NCI-H1092 treated with DMSO at 0.1 percent for 48 hours (cell line): ENCODE results near the gene PARP9.
A peak's percentile ranks its signal among the peaks of the same experiment; 100 is the strongest.
"Not testable (repeated sequence)": the region's sequence is repeated elsewhere in the genome, so short reads cannot be mapped to it uniquely, and the experiment has no call there.

Experiments
- DNase-seq: peaks from one replicate; lab custom pipeline; 2025; lab: John Stamatoyannopoulos, UW

PARP9 gene

DNA sequence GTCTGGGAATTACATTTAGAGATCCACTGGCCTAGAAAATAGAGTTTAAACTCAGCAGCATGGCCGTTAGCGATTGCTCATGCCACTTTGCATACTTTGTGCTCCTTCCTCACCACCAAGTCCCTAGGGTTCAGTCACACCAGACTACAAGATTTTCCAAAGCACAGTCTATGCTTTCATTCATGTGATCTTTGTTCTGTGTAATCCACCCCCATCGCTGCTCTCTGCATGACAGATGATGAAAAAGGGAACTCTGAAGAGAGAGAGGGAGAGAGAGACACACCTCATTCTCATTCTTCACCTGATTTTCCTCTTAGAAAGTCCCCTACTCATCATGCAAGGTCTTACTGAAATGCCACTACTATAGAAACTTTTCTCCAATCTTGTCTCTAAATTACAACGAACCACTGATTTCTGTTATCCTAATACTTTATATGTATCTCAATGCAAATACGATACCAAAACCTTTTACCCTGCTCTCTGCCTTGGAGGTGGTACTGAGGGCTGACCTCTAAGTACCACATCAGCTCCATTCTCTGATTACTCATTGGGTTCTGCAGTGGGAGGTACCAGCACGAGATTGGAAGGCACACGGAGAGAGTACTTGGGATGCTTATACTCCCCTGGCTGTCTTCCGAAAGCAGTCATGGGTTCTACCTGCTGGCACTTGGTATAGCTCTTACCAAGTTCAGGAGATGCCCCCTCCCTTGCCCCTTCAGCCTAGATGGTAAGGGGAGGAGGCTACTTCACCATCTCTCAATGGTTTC lies 12.3 kb upstream of the PARP9 start:
- no peak for DNase-seq

DNA sequence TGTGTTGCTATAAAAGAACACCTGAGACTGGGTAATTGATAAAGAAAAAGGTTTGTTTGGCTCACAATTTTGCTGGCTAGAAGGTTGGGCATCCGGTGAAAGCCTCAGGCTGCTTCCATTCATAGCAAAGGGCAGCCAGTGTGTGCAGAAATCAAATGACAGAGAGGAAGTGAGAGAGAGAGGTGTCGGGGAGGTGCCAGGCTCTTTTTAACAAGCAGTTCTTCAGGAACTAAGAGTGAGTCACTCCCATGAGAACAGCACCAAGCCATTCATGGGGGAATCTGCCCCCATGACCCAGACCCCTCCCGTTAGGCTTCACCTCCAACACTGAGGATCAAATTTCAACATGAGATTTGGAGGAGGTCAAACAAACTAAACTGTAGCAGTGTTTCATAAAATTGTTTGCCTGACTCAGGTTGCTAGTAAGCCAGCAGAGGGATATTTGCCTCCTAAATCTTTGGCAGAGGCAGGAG lies 8.9 kb upstream of the PARP9 start:
- no peak for DNase-seq

DNA sequence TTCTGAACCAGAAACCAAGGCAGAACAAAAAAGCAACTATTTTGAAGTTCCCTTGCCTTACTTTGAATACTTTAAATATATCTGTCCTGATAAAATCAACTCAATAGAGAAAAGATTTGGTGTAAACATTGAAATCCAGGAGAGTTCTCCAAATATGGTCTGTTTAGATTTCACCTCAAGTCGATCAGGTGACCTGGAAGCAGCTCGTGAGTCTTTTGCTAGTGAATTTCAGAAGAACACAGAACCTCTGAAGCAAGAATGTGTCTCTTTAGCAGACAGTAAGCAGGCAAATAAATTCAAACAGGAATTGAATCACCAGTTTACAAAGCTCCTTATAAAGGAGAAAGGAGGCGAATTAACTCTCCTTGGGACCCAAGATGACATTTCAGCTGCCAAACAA lies 4.7 kb upstream of the PARP9 start:
- DNase-seq, result no peak

DNA sequence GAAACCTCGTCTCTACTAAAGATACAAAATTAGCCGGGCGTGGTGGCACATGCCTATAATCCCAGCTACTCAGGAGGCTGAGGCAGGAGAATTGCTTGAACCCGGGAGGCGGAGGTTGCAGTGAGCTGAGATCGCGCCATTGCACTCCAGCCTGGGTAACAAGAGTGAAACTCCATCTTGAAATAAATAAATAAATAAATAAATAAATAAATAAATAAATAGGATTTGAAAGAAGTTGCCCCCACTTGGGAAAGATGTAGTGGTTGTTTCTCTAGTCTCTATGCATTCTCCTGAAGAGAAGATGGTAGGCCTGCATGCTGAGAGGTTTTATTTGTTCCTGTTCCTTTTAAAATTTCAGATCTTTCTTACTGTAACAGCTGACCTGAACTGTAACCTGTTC lies 4.0 kb upstream of the PARP9 start:
- not testable (repeated sequence) for DNase-seq

DNA sequence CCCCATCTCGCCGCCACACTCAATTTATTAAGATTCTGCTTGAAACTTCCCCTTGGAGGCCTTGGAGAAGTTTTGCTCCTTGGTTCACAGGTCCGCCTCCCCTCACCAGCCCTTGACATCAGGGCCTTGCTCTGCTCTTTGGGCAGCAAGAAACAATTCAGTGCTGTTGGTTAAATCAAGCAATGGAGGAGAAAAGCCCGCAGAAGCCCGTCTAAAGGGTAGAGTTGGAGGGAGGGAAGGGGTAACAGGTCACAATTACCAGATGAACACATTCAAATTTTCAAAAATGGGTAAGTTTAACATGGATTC lies 429 bp downstream of the PARP9 start:
- DNase-seq, result no peak

DNA sequence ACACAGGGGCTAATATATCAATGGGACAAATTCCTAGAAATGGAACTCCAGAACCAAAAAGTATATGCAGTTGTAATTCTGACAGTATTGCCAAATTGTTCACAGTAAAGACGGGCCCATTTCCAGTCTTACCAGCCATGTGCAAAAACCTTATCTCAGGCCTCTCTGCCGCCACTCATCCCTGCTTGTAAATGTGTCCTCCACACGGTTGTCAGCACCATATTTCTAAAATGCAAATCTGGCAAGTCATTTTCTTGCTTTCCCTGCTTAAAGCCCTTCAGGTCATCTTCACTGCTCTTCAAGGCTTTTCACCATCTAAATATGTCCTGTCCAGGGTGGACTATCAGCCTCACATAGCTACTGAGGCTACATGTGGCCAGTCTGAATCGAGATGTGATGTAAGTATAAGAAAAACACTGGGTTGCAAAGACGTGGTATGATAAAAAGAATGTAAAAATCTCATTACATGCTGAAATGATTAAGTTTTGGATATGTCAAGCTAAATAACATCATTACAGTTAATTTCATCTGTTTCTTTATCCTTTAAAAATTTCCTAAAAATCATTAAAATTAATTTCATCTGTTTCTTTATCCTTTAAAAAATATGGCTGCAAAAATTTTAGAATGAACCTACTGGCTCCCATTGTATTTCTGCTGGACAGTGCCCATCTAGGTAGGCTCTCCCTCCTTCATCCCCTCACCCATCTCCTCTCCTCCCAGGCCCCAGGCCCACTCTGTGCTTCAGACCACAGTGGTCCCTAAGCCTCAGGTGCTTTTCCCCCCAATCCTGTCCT lies 980 bp downstream of the PARP9 start:
- DNase-seq, result no peak

DNA sequence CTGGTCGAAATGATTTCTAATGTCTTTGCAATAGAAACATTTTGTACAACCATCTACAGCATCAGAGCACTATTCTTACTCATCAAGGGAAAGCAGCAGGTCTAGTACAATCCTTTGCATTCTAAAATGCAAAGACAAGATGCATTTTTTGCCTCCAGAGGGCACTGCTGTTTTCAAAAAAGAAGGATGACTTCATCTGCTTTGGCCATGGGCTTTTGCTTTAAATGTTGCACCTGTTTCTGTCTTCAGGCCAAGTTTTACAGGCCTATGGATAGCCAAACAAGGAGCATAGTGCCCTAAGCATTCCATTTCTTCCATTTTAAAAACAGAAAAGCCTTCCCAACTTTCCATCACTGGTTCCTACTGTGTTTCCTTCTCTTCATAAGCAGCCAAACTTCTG lies 3.4 kb downstream of the PARP9 start:
- DNase-seq, result peak; percentile 48

DNA sequence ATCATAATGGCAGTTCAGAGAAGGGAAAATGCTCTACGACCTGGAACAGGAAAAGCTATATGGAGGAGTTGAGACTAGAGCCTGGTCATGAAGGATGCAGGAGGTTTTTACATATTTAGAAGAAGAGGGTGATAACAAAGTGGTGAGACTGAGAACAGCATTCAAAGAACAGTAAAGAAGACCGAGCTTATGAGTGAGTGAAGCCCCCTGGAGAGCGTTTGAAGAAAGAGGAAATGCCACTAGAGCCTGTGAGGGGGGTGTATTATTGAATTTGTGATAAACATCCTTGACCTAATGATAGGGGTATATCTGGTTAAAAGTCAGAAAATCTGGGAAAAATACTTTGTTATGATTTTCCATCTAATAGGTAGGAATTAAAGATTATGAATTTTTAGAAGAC lies 4.2 kb downstream of the PARP9 start:
- no peak for DNase-seq

DNA sequence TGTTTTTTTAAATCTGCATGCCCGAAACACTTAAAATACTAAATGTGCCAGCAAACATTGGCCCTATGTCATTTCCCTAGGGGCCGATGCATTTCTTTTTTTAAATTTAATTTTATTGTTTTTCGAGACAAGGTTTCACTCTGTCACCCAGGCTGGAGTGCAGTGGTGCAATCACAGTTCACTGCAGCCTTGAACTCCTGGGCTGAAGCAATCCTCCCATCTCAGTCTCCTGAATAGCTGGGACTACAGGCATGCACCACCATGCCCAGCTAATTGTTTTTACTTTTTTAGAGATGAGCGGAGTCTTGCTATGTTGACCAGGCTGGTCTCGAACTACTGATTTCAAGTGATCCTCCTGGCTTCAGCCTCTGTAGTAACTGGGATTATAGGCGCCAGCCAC lies 5.5 kb downstream of the PARP9 start:
- no peak for DNase-seq

DNA sequence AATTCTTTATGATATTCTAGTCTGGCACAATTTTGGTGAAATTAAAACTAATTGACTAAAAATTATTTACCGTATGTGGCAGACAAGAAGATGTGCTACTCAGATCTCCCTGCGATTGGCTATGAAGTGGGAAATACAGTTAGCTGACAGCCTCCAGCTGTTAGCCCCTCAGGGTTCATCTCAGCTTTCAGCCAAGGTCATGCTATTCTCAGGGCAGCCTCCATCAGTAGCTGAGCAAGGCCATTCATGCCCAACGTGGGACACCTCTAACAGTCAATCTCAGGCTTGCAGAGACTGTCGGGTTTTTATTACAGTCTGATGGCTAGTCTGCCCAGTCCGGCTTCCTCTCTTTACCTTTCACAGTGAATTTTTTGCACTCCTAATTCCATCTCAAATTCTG lies 6.7 kb downstream of the PARP9 start:
- DNase-seq, result no peak

DNA sequence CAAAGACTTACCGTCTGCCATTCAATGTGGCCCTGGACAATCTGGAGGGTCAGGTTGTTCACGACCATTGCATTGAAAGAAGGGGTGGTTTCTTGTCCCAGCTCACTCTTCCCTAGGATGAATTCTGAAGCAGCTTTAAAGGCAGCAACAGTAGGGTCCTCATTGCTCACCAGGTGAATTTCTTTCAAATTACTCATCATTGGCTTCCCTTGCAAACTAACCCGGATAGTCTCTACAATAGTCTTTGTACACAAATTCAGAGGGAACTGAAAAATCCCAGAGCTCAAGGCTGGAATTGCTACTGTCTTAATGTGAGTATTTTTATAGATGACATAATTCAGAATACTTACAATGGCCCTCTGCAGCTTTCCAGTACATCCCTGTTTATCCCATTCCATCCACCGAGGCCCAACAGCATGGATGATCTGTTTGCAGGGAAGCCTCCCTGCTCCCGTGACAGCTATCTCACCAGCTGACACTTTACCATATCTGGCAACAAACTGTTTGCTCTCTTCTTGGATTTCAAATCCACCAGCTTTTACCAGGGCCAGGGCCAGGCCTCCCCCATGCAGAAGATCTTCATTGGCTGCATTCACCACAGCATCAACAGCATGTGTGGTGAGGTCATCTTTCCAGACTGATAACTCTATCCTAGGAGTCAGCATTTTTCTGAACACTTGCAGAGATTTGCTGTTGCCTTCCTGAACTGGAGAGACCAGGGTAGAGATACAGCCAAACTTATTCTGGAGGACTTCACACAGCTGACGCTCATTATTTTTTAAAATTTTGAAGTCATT lies 8.6 kb downstream of the PARP9 start:
- no peak for DNase-seq

DNA sequence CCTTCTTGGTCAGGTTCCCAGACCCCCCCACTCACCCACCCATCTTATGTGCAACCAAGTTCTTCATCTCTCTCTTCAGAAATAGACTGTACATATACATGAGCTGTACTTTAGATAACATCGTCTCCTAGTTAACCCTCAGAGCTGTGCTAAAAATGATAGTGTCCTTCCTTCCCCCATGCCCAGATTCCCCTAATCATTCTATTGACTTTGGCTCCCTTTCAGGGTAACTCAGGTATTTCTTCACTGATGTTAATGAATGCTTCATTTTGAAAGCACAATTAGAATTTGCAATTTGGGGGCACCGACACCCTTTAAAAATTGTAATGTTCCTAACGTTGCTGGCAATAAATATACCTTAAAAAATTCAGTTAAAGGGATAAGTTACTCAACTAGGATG lies 10.9 kb downstream of the PARP9 start:
- no peak for DNase-seq

DNA sequence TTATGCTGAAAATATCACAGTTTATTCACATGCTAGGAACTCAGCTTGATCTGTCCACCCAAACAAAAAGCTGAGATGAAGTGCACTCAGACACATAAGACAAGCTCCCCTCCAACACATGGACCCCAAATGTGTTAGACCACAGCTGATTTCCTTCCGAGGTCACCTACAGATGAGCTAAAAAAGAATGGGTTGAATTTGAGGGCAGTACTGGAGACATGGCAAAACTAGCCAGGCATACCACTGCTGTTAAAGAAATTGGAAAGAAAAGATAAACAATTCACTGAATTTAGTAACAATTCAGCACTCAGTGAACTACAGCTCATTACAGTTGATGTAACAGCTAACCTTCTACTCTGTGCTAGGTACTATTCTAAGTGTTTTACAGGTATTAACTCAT lies 15.5 kb downstream of the PARP9 start:
- DNase-seq, result no peak

DNA sequence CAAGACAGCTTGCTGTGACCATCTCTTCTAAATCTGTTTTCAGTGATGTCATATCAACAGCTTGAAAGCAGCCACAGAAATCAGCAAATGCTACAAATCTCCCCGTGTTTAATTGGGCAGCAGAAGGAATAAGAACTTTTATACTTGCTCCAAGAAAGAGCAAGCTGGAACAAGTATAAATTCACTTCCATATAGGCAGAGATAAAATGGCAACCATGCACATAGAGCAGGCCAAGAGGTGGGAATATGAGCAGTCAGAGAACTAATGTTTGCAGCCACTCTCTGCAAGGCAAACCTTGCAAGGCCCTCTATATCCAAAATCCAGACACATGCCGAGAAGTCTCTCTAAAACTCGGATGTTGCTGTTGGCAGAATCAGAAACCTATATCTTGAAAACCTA lies 16.0 kb downstream of the PARP9 start:
- DNase-seq, result no peak

DNA sequence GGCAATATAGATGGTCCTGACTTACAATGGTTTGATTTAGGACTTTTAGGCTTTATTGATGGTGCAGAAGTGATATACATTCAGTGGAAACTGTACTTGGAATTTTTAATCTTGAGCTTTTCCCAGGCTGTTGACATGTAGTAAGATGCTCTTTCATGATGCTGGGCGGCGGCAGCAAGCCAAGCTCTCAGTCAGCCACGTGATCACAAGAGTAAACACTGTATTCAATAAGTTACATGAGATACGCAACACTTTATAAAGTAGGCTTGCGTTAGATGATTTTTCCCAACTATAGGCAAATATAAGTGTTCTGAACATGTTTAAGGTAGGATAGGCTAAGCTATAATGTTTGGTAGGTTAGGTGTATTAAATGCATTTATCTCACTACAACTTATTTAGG lies 17.9 kb downstream of the PARP9 start:
- no peak for DNase-seq

DNA sequence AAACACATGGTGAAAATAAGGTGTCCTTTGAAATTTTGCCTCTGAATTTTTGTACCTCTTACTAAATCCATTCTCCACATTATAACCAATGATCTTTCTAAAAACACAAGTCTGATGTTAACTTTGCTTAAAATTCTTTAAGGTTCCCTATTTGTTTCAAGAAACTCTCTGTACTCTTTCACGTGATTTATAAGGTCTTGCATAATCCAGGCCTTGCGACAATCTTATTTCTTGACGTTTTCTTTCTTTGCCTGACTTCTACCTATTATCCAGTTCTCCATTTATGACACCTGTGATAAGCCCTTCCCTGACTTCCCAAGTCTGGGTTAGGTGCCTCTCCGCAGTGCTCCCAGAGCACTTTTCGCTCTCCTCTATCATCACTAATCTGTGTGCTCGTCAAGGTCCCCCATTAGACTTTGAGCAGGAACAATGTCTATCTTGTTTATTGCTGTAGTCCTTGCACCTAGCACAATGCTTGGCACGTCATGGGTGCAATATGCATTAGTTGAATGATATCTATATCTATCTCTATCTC lies 25.1 kb downstream of the PARP9 start:
- DNase-seq, result no peak

DNA sequence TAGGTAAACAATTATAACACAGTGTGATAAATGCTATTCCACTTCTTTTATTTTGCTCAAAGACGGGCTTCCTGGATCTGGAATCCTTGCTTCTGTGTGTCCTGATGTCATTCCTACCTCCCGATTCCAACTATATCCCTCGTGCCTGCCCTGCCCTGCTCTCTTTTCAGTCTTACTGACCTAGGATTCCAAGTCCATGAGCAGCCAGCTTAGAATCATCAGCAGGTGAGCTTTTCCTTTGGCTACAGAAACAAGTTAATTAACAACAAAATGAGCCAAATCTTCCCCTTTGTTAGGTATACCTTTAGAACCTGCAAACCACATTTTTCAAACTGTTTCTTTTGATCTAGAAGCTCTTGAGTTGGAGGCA lies 27.5 kb downstream of the PARP9 start:
- no peak for DNase-seq

DNA sequence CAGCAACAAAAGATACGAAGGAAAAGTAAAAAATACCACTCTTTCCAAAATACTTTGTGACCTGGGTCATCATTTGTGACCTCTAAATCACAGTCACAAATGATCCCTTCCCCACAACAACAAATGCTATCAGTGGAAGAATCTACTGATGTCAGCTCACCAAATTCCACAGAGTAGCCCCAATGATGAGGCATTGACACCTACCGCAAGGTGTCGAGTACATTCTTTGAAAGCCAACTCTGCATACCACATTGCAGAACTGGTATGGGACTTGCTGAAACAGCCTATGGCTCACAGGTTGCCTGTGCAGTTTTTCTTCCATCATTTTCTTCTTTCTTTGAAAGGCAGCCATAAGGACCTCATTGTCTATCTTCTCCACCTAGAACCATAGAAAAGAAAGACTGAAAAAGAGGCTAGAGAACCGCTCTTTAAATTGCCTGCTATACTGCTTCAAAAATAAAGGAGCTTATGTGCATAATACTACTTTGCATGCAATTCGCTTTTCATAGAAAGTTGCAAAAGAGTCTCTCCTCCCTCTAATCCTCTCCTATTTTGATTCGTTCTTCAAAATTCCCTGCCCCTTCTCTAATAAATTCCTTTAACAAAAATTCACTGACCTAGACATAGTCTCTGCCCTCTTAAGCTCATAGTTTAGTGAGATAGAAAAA lies 28.0 kb downstream of the PARP9 start:
- DNase-seq, result no peak

DNA sequence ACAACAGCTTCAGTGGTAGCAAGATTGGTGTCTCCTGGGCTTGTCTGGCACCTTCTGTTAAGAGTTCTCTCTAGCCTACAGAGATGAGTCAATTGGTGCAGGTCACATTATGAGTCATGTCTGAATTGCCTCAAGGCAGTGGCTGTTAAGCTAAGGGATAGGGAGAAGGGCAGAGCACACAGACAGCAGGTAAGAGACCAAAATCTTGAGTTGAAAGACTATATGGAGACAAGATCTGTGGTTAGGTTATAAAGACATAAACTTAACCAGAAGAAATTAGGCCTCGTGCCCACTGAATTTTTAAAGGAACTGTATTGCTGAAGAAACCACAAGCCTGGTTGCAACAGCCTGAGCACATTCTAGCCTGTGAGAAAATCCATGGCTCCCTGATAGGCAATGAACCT lies 30.2 kb downstream of the PARP9 start:
- no peak for DNase-seq

DNA sequence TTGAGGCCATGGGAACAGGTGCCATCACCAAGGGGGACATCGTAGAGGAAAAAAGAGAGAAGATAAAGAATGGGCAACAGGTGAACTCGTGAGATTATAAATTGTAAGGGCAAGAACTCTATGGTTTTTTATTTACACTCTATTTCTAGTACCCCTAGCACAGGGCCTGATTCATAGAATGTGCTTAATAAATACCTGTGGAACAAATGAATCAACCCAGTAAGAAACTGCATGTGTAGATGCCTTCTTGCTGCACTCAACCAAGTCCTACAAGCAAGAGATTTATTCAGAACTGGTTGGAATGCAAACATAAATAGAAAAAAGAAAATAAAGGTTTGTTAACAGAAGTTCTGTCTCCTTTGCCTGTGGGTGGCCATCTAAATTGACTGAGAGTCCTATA lies 30.6 kb downstream of the PARP9 start:
- DNase-seq, result no peak

DNA sequence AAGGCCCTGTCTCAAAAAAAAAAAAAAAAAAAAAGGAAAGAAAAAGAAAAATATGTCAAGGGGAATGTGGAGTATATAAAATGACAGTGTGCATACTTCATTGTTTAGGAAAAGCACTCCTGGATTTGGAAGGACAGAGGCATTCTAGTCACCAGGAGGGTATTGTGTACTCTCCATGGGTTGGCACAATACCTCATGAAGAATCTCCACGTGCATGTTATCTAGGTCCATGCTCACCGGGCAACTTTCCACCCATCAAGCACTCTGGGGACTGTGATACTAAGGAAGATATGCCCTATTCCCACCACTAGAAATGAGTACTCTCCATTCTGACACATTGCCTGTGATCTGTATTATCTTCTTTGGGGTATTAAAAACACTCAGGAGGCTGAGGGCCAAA lies 33.9 kb downstream of the PARP9 start:
- no peak for DNase-seq

DNA sequence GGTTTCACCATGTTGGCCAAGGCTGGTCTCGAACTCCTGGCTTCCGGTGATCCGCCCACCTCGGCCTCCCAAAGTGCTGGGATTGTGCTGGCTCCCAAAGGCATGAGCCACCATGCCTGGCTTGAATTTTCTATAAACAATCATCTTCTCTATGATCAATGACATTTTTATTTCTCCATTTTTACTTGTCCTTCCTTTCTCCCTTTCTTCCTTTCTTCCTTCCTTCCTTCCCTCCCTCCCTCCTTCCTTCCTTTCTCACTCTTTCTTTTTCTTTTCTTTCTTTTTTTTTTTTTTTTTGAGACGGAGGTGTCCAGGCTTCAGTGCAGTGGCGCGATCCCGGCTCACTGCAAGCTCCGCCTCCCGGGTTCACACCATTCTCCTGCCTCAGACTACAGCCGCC lies 40.8 kb downstream of the PARP9 start:
- DNase-seq, result no peak
